Neutrophil (primary cell): ENCODE measurements around the gene ARHGAP30.
"Not testable (repeated sequence)": the region's sequence is repeated elsewhere in the genome, so short reads cannot be mapped to it uniquely, and the experiment has no call there.

ENCODE experiments used
- H3K27ac ChIP-seq: fragments of 200-600 bp; sonication (generic); 2 replicates; pipeline ENCODE4 v1.5.1; 2016; ENCODE audit warnings: mild to moderate bottlenecking, moderate library complexity
- H3K27me3 ChIP-seq: fragments of 200-600 bp; sonication (generic); 2 replicates; pipeline ENCODE4 v1.6.0; 2016; ENCODE audit warnings: mild to moderate bottlenecking
- H3K36me3 ChIP-seq: fragments of 200-600 bp; sonication (generic); 2 replicates; pipeline ENCODE4 v1.5.1; 2017
- H3K4me1 ChIP-seq, 2 experiments: fragments of 200-600 bp in 1 of 2; sonication (generic) in 1 of 2; 1 replicate in 1 of 2; 2 replicates in 1 of 2; pipeline versions ENCODE4 v1.5.1 to v1.6.1; 2013 to 2016; ENCODE audit warnings: low read depth in 1 of 2, low read length in 1 of 2, mild to moderate bottlenecking in 1 of 2, moderate library complexity in 1 of 2; ENCODE audit not compliant: control insufficient read depth in 1 of 2, insufficient read depth in 1 of 2
- H3K4me3 ChIP-seq, 2 experiments: fragments of 200-600 bp in 1 of 2; sonication (generic) in 1 of 2; 1 replicate in 1 of 2; 2 replicates in 1 of 2; pipeline ENCODE4 v1.5.1; 2013 to 2016; ENCODE audit warnings: low read depth in 1 of 2, low read length in 1 of 2, mild to moderate bottlenecking in 1 of 2, moderate library complexity in 1 of 2
- H3K9me3 ChIP-seq: fragments of 200-600 bp; sonication (generic); 2 replicates; pipeline ENCODE4 v1.5.1; 2016
- CTCF ChIP-seq: fragments of 200-600 bp; sonication (generic); IDR thresholded peaks from 2 replicates; pipeline ENCODE4 v1.5.1; 2016; ENCODE audit warnings: antibody characterized with exemption

ARHGAP30 gene

GRCh38 chr1:161068306-161069234, 1.1 kb downstream of the ARHGAP30 start:
- H3K4me3 ChIP-seq: peak overlapping the region; percentile 80 to 100
- no peaks in the 10 kb centered on the region for H3K9me3 ChIP-seq
- peaks cover 28% of the 10 kb centered on the region for H3K36me3 ChIP-seq
- peak overlapping the region; percentile 99 for H3K27ac ChIP-seq
- no peaks in the 10 kb centered on the region for H3K27me3 ChIP-seq
- peaks cover 70 to 71% of the 10 kb centered on the region in 2 experiments for H3K4me1 ChIP-seq
- peak; percentile 30 for TF ChIP-seq CTCF

- peak overlapping the region; percentile 80 to 100 for H3K4me3 ChIP-seq
- no peaks in the 10 kb centered on the region for H3K27me3 ChIP-seq
- peaks cover 46% of the 10 kb centered on the region for H3K36me3 ChIP-seq
- TF ChIP-seq CTCF: no peak
- H3K9me3 ChIP-seq: no peaks in the 10 kb centered on the region
- H3K4me1 ChIP-seq: peaks cover 71 to 78% of the 10 kb centered on the region in 2 experiments
- H3K27ac ChIP-seq: peak overlapping the region; percentile 99
Observed at GRCh38 chr1:161066694-161067093, 3.0 kb downstream of the ARHGAP30 start.

GRCh38 chr1:161065681-161066080, 4.0 kb downstream of the ARHGAP30 start:
- H3K9me3 ChIP-seq, H3K27me3 ChIP-seq: not testable (repeated sequence)
- peak overlapping the region in 1 of 2 experiments; percentile 80 for H3K4me3 ChIP-seq
- peak overlapping the region; percentile 99 for H3K27ac ChIP-seq
- H3K36me3 ChIP-seq: peaks cover 56% of the 10 kb centered on the region
- peaks cover 61 to 77% of the 10 kb centered on the region in 2 experiments for H3K4me1 ChIP-seq

- not testable (repeated sequence) for H3K27me3 ChIP-seq, H3K9me3 ChIP-seq
- Histone ChIP-seq H3K4me1 (peaks cover 55 to 70% of the 10 kb centered on the region in 2 experiments), H3K4me3 (peak overlapping the region in 1 of 2 experiments; percentile 80), H3K27ac (peak overlapping the region; percentile 43), H3K36me3 (peaks cover 71% of the 10 kb centered on the region)
Observed at GRCh38 chr1:161063936-161064335, 5.8 kb downstream of the ARHGAP30 start.

GRCh38 chr1:161061419-161061818, 8.3 kb downstream of the ARHGAP30 start:
- H3K9me3 ChIP-seq: no peaks in the 10 kb centered on the region

GRCh38 chr1:161059293-161059692, 10.4 kb downstream of the ARHGAP30 start:
- Histone ChIP-seq H3K27me3 (no peaks in the 10 kb centered on the region), H3K4me1 (peaks cover 18 to 30% of the 10 kb centered on the region in 2 experiments), H3K36me3 (peaks cover 95% of the 10 kb centered on the region), H3K9me3 (no peaks in the 10 kb centered on the region), H3K4me3 (no peak overlapping the region), H3K27ac (peak overlapping the region; percentile 65)
- TF ChIP-seq CTCF: no peak

More at GRCh38 chr1:161061419-161061818, 8.3 kb downstream of the ARHGAP30 start:
- TF ChIP-seq CTCF: no peak
- no peak overlapping the region for H3K4me3 ChIP-seq
- H3K36me3 ChIP-seq: peaks cover 91% of the 10 kb centered on the region
- peaks cover 37 to 50% of the 10 kb centered on the region in 2 experiments for H3K4me1 ChIP-seq
- H3K27me3 ChIP-seq: no peaks in the 10 kb centered on the region
- peak overlapping the region; percentile 43 for H3K27ac ChIP-seq
